ENCODE results near the gene SMG5. TPM values are rescaled to one million over a fixed set of nuclear protein-coding genes. Genes with fewer than 3 reads are reported as not detected.
A peak's percentile ranks its signal among the peaks of the same experiment; 100 is the strongest.

SMG5 gene
- total RNA-seq, 1 experiment from 2014 or later, result 117 TPM

DNA sequence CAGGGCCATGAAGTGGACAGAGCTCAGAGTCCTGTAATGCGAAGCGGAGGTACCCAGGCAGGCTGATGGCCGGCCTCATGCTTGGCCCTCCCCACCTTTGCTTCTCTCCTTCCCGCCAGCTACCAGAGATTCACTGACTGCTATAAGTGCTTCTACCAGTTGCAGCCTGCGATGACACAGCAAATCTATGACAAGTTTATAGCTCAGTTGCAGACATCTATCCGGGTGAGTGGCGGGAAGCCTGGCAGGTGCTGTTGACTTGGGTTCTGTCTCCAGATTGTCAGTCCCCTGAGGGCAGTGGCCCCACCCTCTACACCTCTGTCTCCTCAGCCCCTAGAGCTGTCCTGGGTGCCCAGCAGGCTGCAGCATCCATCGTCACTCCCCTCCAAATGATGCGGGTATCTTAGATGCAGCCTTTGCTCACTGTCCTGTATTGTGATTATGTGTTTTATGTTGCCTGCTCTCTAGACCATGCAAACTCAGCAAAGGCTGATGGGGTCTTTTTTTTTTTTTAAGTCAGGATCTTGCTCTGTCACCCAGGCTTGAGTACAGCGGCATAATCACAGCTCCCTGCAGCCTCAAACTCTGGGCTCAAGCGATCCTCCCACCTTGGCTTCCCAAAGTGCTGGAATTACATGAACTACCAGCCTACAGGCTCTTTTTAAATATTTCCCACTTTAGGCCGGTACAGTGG, 50.3 kb downstream of the SMG5 start:
- Histone ChIP-seq H3K9me3 (ENCODE audit: control insufficient read depth, insufficient read depth, low read depth, low read length) (no peaks in the 10 kb centered on the region), H3K4me1 (ENCODE audit: control insufficient read depth, insufficient read depth, low read length) (no peaks in the 10 kb centered on the region), H3K27ac (ENCODE audit: low read length) (no peak overlapping the region), H3K4me3 (ENCODE audit: low read depth in 2 of 2, low read length in 2 of 2) (no peak overlapping the region), H3K27me3 (ENCODE audit: control insufficient read depth, insufficient read depth, low read length) (no peaks in the 10 kb centered on the region), H3K36me3 (ENCODE audit: control insufficient read depth, insufficient read depth, low read length) (no peaks in the 10 kb centered on the region)
- DNase-seq (ENCODE audit: low read depth, low spot score) (no peak), ATAC-seq (peak; percentile 26)
- in situ Hi-C loops (cut with HindIII; ENCODE audit: low pct_unique_long_range_greater_than_20kb, low sequenced_read_pairs) (no loop called here), intact Hi-C loops (cut with micrococcal nuclease; ENCODE audit: unreplicated experiment) (no loop called here)
- TF ChIP-seq POLR2AphosphoS5 (IDR thresholded peaks at IDR 0.05; ENCODE audit: low read depth, low read length) (no peak), TCF7L2 (IDR thresholded peaks at IDR 0.05; ENCODE audit: low read depth, low read length) (no peak), SIN3A (IDR thresholded peaks at IDR 0.05; ENCODE audit: borderline replicate concordance, insufficient read depth, low read depth, low read length) (no peak), CTCF (IDR thresholded peaks at IDR 0.05) (no peak)
- TF ChIP-seq, protein P1, sequence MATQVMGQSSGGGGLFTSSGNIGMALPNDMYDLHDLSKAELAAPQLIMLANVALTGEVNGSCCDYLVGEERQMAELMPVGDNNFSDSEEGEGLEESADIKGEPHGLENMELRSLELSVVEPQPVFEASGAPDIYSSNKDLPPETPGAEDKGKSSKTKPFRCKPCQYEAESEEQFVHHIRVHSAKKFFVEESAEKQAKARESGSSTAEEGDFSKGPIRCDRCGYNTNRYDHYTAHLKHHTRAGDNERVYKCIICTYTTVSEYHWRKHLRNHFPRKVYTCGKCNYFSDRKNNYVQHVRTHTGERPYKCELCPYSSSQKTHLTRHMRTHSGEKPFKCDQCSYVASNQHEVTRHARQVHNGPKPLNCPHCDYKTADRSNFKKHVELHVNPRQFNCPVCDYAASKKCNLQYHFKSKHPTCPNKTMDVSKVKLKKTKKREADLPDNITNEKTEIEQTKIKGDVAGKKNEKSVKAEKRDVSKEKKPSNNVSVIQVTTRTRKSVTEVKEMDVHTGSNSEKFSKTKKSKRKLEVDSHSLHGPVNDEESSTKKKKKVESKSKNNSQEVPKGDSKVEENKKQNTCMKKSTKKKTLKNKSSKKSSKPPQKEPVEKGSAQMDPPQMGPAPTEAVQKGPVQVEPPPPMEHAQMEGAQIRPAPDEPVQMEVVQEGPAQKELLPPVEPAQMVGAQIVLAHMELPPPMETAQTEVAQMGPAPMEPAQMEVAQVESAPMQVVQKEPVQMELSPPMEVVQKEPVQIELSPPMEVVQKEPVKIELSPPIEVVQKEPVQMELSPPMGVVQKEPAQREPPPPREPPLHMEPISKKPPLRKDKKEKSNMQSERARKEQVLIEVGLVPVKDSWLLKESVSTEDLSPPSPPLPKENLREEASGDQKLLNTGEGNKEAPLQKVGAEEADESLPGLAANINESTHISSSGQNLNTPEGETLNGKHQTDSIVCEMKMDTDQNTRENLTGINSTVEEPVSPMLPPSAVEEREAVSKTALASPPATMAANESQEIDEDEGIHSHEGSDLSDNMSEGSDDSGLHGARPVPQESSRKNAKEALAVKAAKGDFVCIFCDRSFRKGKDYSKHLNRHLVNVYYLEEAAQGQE (IDR thresholded peaks at IDR 0.05; ENCODE audit: insufficient read depth in 1 of 2, low read depth in 2 of 2, low read length in 1 of 2), result no peak
- ChIA-PET CTCF (interaction anchor here (2.0 kb wide), 1 partner anchor 7 kb away, joined by 6 read pairs; no protein-coding TSS in a partner anchor), POLR2A (interaction anchor here (0.5 to 0.7 kb wide), 4 partner anchors 85 to 172 kb away, joined by 3 to 5 read pairs (median 4); no protein-coding TSS in a partner anchor)
- BruUV-seq (replicated peaks), result no TSS peak

DNA sequence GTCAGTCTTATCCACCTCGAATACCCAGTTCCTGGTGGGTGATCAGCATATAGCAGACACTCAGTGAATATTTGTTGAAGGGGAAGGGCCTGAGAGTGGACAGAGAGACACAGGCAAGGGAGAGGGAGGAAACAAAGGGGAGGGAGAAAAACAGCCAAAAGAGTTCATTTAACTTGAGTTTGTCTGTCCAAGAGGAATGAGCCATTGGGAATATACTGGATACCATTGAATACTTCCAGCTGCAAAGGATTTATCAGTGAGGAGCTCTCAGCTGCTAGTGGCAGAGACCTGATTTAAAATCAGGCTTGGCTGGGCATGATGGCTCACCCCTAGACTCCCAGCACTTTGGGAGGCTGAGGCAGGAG, 52.2 kb downstream of the SMG5 start:
- CTCF ChIA-PET, result no interaction called here

More for the DNA sequence above, 52.2 kb downstream of the SMG5 start:
- POLR2A ChIA-PET, result no interaction called here
- no peak overlapping the region for H3K27ac ChIP-seq (ENCODE audit: low read length)
- no TSS peak for BruUV-seq (replicated peaks)
- ATAC-seq (no peak), DNase-seq (ENCODE audit: low read depth, low spot score) (no peak)
- H3K9me3 ChIP-seq (ENCODE audit: control insufficient read depth, insufficient read depth, low read depth, low read length), result no peaks in the 10 kb centered on the region
- H3K27me3 ChIP-seq (ENCODE audit: control insufficient read depth, insufficient read depth, low read length), result no peaks in the 10 kb centered on the region
- H3K36me3 ChIP-seq (ENCODE audit: control insufficient read depth, insufficient read depth, low read length), result no peaks in the 10 kb centered on the region
- no peak overlapping the region for H3K4me3 ChIP-seq (ENCODE audit: low read depth in 2 of 2, low read length in 2 of 2)
- peaks cover 2% of the 10 kb centered on the region; the same call in 1 of the 2 replicates for H3K4me1 ChIP-seq (ENCODE audit: control insufficient read depth, insufficient read depth, low read length)
- no peak for TF ChIP-seq SIN3A (IDR thresholded peaks at IDR 0.05; ENCODE audit: borderline replicate concordance, insufficient read depth, low read depth, low read length)
- no peak for TF ChIP-seq TCF7L2 (IDR thresholded peaks at IDR 0.05; ENCODE audit: low read depth, low read length)
- TF ChIP-seq, protein P1 (IDR thresholded peaks at IDR 0.05; ENCODE audit: insufficient read depth in 1 of 2, low read depth in 2 of 2, low read length in 1 of 2), result no peak
- no peak for TF ChIP-seq CTCF (IDR thresholded peaks at IDR 0.05)
- no peak for TF ChIP-seq POLR2AphosphoS5 (IDR thresholded peaks at IDR 0.05; ENCODE audit: low read depth, low read length)
- in situ Hi-C loops (cut with HindIII; ENCODE audit: low pct_unique_long_range_greater_than_20kb, low sequenced_read_pairs) (no loop called here), intact Hi-C loops (cut with micrococcal nuclease; ENCODE audit: unreplicated experiment) (no loop called here)
